Measurements from ENCODE around the gene RNF220.

The RNF220 gene

DNA sequence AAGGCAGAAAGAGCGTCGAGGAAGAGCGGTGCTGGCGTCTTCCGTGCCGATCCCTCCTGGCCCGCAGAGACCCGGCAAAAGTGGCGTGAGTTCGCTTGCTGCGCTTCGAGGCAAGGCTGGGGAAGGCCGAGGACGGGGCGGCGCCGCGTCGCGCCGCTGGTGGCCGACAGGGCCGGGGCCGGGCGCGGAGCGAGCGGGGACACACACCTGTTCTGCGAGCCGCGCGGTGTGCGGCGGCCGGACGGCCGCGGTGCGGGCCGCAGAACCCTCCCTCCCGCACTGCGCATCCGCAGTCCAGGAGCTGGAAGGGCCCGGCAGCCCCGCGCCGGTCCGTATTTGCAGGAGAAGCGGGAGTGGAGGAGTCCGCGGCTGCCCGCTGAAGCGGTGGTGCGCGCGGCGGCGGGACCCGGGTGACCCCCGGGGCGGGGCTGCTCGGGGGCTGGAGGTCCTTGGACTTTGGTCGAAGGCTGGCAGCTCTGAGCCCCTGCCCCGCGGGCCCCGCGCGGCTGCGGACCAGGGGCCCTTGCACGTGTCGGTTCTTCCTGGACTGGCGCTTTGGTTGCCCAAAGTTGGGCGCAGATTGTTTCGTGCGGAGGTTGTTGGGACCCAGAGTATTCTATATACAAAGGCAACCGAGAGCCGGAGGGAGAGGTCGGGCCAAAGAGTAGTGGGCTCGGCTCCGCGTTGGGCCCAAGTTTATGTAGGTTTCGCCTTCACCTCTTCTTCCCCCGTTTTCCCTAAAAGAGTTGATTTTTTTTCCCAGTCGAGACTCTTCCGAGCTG, 2.6 kb downstream of the RNF220 start:
- H3K27ac ChIP-seq: no peak overlapping the region
- TF ChIP-seq, protein P1, sequence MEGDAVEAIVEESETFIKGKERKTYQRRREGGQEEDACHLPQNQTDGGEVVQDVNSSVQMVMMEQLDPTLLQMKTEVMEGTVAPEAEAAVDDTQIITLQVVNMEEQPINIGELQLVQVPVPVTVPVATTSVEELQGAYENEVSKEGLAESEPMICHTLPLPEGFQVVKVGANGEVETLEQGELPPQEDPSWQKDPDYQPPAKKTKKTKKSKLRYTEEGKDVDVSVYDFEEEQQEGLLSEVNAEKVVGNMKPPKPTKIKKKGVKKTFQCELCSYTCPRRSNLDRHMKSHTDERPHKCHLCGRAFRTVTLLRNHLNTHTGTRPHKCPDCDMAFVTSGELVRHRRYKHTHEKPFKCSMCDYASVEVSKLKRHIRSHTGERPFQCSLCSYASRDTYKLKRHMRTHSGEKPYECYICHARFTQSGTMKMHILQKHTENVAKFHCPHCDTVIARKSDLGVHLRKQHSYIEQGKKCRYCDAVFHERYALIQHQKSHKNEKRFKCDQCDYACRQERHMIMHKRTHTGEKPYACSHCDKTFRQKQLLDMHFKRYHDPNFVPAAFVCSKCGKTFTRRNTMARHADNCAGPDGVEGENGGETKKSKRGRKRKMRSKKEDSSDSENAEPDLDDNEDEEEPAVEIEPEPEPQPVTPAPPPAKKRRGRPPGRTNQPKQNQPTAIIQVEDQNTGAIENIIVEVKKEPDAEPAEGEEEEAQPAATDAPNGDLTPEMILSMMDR (IDR thresholded peaks at IDR 0.05): no peak
- peak overlapping the region; percentile 75 for H3K4me3 ChIP-seq

DNA sequence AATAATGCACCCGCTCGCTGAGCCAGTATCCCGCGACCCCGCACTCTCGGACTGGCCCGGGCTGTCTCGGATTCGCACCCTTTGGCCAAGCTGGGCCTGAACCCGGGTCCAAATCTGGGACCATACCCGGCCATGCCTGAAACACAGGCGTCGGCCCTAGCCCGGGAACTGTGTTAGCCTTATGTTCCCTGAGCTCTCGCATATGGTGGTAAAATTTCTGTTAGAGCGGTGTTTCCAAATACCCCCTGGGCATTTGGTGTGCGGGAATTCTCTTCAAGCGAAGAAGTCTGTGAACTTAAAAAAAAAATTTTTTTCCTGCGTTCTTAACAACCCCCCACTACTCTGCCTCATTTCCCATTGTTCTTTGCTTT, 3.1 kb downstream of the RNF220 start:
- DNase-seq (ENCODE audit: low spot score): no peak
- peak overlapping the region; percentile 75 for H3K4me3 ChIP-seq
- no peak overlapping the region for H3K27ac ChIP-seq

More for the DNA sequence above, 2.6 kb downstream of the RNF220 start:
- DNase-seq (ENCODE audit: low spot score): no peak

DNA sequence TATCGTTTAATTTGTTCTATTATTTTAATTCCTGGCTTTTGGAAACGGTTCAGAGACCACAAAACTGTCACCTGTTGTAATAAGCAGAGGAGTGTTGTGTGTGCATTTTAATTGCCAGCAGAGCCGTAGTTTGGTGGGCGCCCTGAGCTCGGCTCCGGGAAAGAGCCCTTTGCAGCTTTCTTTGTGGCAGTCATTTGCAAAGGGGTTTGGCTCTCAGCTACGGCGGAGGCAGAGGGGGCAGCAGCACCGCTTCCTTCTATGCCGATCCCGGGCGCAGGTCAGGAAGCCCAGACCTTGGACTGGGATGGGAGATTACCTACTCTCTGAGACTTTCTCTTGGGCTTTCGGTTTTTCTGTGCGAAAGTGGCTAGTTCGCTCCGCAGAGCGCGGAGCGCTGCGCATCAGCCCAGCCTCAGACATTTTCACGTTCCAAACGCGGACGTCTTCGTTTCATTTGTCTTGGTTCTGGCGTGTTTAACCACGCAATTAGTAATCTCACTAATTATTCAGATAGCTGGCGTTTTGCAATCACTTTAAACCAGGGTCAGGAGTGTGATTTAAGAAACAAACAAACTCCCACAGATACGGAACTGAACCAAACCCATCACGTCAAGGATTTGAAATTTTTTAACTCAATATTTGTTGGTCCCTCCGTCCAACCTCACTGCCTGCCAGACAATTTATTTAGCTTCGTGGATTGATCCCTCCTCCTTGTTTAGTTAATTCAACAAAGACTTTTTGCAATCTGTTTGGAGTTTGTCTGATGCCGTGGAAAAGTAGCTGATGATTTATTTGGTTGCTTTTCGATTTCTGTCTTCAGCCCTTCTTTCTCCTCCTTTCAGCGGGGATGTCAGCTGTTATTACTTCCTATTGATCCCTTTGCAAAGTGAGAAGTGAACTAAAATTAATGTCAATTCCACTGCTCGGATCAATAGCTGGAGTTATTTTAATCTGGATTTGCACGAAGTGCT, 3.9 kb downstream of the RNF220 start:
- H3K4me3 ChIP-seq: peak overlapping the region; percentile 33
- TF ChIP-seq, protein P1 (IDR thresholded peaks at IDR 0.05): no peak
- DNase-seq (ENCODE audit: low spot score): no peak
- no peak overlapping the region for H3K27ac ChIP-seq

More for the DNA sequence above, 3.1 kb downstream of the RNF220 start:
- TF ChIP-seq, protein P1 (IDR thresholded peaks at IDR 0.05): no peak

DNA sequence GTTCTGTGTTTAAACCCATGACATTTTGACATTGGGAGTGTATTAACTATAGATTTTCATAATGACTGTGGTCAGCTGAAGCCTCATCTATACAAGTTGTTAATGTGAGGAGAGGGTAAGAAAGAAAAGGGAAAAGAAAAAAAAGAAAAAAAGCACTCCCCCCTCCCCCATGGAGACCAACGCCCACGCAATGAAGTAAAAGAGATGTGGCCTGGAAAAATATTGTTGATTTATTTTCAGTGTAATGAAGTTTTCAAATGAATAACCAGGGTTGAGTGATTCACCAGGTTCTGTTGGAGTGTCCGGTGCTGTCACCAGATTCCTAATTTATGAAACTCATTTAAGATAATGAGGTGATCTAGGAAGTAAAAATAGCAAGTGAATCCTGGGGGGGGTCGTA, 4.7 kb downstream of the RNF220 start:
- H3K4me3 ChIP-seq: no peak overlapping the region
- H3K27ac ChIP-seq: no peak overlapping the region
- DNase-seq (ENCODE audit: low spot score): no peak
- TF ChIP-seq, protein P1 (IDR thresholded peaks at IDR 0.05): no peak

DNA sequence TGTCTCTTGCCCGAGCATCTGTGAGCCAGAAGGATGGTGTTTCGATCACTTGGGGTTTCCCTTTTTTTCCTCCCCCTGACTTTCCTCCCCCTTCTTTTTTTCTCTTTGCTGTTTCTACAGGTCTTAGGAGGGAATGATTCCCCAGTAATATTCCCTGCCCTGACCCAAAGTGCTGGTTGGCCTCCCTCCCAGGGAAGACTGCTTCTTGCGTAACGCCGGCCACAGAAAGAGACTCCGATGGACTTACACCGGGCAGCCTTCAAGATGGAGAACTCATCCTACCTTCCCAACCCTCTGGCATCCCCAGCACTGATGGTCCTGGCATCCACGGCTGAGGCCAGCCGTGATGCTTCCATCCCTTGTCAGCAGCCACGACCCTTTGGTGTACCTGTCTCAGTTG, 6.8 kb downstream of the RNF220 start:
- TF ChIP-seq, protein P1 (IDR thresholded peaks at IDR 0.05): no peak
- Histone ChIP-seq H3K4me3 (no peak overlapping the region), H3K27ac (no peak overlapping the region)
- no peak for DNase-seq (ENCODE audit: low spot score)

DNA sequence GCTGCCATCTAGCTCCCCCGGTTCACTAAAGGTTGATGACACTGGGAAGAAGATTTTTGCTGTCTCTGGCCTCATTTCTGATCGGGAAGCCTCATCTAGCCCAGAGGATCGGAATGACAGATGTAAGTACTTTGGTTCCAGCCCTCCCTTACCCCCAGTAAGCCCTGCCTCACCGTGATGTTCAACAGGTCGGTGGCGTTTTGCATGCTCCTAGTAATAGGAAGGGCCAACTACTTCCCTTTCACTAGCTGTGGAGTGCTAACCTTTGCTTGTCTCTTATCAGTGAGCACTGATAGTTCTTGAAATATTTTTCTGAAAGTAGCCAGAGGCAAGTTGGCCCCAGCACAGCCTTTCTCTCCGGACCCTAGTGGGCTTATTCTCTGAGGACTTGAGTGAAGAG, 7.5 kb downstream of the RNF220 start:
- Histone ChIP-seq H3K27ac (no peak overlapping the region), H3K4me3 (no peak overlapping the region)
- no peak for DNase-seq (ENCODE audit: low spot score)
- TF ChIP-seq, protein P1 (IDR thresholded peaks at IDR 0.05): no peak

Data from coronary artery (tissue), 2 donors.